Measurements from ENCODE around the gene KLF11. TPM values are rescaled to one million over a fixed set of nuclear protein-coding genes. Genes with fewer than 3 reads are reported as not detected.

Gene KLF11
- total and polyA plus RNA-seq, 9 of the 15 experiments (the other 6 are each of a cell fraction or from before 2014, with no cell fraction given), result 2.1 to 13.4 (median 6.5) TPM

GRCh38 chr2:10034333-10035052 is 8.9 kb upstream of the KLF11 start (continued):
- no peak for TF ChIP-seq TSHZ1 (CRISPR knock-in tag; IDR thresholded peaks at IDR 0.05)
- peak; percentile 77 for TF ChIP-seq DPF2 (IDR thresholded peaks at IDR 0.05)
- peak; percentile 90 for TF ChIP-seq PRDM10 (IDR thresholded peaks at IDR 0.05; ENCODE audit: partially characterized antibody)
- 0 out of 2 replicates have a peak, but pooled peaks have one; percentile 35 for TF ChIP-seq GATAD2B (IDR thresholded peaks at IDR 0.05; ENCODE audit: borderline replicate concordance)
- TF ChIP-seq RERE (CRISPR knock-in tag; IDR thresholded peaks at IDR 0.05; ENCODE audit: borderline replicate concordance), result peak; percentile 11; the same call in 1 of the 2 replicates
- TF ChIP-seq FOXA3 (CRISPR knock-in tag; conservative IDR thresholded peaks at IDR 0.05 in 1 of 2, IDR thresholded peaks at IDR 0.05 in 1 of 2), result peak in 1 of 2 experiments; percentile 82; a peak in 2 of 4 replicates
- TF ChIP-seq ZNF766 (CRISPR knock-in tag; conservative IDR thresholded peaks at IDR 0.05), result 0 out of 2 replicates have a peak, but pooled peaks have one; percentile 49
- TF ChIP-seq NR2C2 (CRISPR knock-in tag; IDR thresholded peaks at IDR 0.05), result no peak
- peak; percentile 40; the same call in 1 of the 2 replicates for TF ChIP-seq NR2C2 (tag; IDR thresholded peaks at IDR 0.05)
